ENCODE data around the gene DOCK4.

GRCh38 chr7:112130729-112131410, 75.3 kb downstream of the DOCK4 start:
- no peak for TF ChIP-seq GABPA (IDR thresholded peaks at IDR 0.05; ENCODE audit: borderline replicate concordance, insufficient read depth, low read length)
- no peak for TF ChIP-seq CHD2 (IDR thresholded peaks at IDR 0.05; ENCODE audit: low read length)
- TF ChIP-seq CTCF (IDR thresholded peaks at IDR 0.05; ENCODE audit: control extremely low read depth in 1 of 3, insufficient read depth in 1 of 3, low read depth in 1 of 3, low read length in 3 of 3) = no peak
- no peak for TF ChIP-seq TCF12 (IDR thresholded peaks at IDR 0.05; ENCODE audit: low read depth, low read length)
- TF ChIP-seq RAD21 (IDR thresholded peaks at IDR 0.05 in 1 of 2, conservative IDR thresholded peaks at IDR 0.05 in 1 of 2; ENCODE audit: low read depth in 2 of 2, low read length in 2 of 2) = no peak
- TF ChIP-seq RBBP5 (IDR thresholded peaks at IDR 0.05; ENCODE audit: borderline replicate concordance, low read depth, low read length) = no peak
- TF ChIP-seq JUN (IDR thresholded peaks at IDR 0.05; ENCODE audit: low read depth, low read length) = no peak
- TF ChIP-seq ZNF274 (IDR thresholded peaks at IDR 0.05; ENCODE audit: borderline replicate concordance, extremely low read depth, low read length) = no peak

All from H1 (cell line).